AG08395 (cell line): ENCODE data around the gene NRCAM.
A peak's percentile ranks its signal among the peaks of the same experiment; 100 is the strongest.
"Not testable (repeated sequence)": the region's sequence is repeated elsewhere in the genome, so short reads cannot be mapped to it uniquely, and the experiment has no call there.

ENCODE experiments used
- DNase-seq: peaks from one replicate; pipeline ENCODE4 v3.0.0; 2012; ENCODE audit warnings: mixed read lengths, low spot score

NRCAM gene

GRCh38 chr7:108396080-108396479 is 60.2 kb downstream of the NRCAM start:
- no peak for DNase-seq

- DNase-seq = no peak
These were observed 60.8 kb downstream of the NRCAM start for GRCh38 chr7:108395426-108395825.

GRCh38 chr7:108393097-108393496 is 63.1 kb downstream of the NRCAM start:
- not testable (repeated sequence) for DNase-seq

GRCh38 chr7:108387686-108388085 is 68.5 kb downstream of the NRCAM start:
- not testable (repeated sequence) for DNase-seq

GRCh38 chr7:108385834-108386422 is 70.3 kb downstream of the NRCAM start:
- no peak for DNase-seq

GRCh38 chr7:108384716-108385483 is 71.3 kb downstream of the NRCAM start:
- no peak for DNase-seq

- DNase-seq = no peak
These were observed 73.3 kb downstream of the NRCAM start for GRCh38 chr7:108382932-108383331.

- DNase-seq = no peak
These were observed 75.7 kb downstream of the NRCAM start for GRCh38 chr7:108380517-108380916.

GRCh38 chr7:108376206-108376605 is 80.0 kb downstream of the NRCAM start:
- DNase-seq = no peak

- DNase-seq = no peak
These were observed 80.6 kb downstream of the NRCAM start for GRCh38 chr7:108375668-108376067.

- DNase-seq = no peak
These were observed 81.3 kb downstream of the NRCAM start for GRCh38 chr7:108374899-108375298.

GRCh38 chr7:108372618-108373017 is 83.6 kb downstream of the NRCAM start:
- DNase-seq = no peak

GRCh38 chr7:108370616-108371015 is 85.6 kb downstream of the NRCAM start:
- no peak for DNase-seq

- no peak for DNase-seq
These were observed 87.8 kb downstream of the NRCAM start for GRCh38 chr7:108368466-108368865.

GRCh38 chr7:108367946-108368345 is 88.3 kb downstream of the NRCAM start:
- no peak for DNase-seq

GRCh38 chr7:108367314-108367713 is 88.9 kb downstream of the NRCAM start:
- no peak for DNase-seq

GRCh38 chr7:108363659-108364058 is 92.6 kb downstream of the NRCAM start:
- no peak for DNase-seq

- no peak for DNase-seq
These were observed 96.0 kb downstream of the NRCAM start for GRCh38 chr7:108360058-108360800.

- DNase-seq = peak; percentile 39
These were observed 97.7 kb downstream of the NRCAM start for GRCh38 chr7:108358553-108358952.

- DNase-seq = no peak
These were observed 104.5 kb downstream of the NRCAM start for GRCh38 chr7:108351729-108352131.

GRCh38 chr7:108348913-108349312 is 107.3 kb downstream of the NRCAM start:
- DNase-seq = peak; percentile 33

GRCh38 chr7:108347616-108348015 is 108.6 kb downstream of the NRCAM start:
- DNase-seq = peak; percentile 67

GRCh38 chr7:108345710-108346336 is 110.4 kb downstream of the NRCAM start:
- no peak for DNase-seq
